GM19452 (cell line): ENCODE measurements around the gene DDX47.
A peak's percentile ranks its signal among the peaks of the same experiment; 100 is the strongest.

Source experiments
- ATAC-seq: cut with Tn5 transposase; IDR thresholded peaks from one replicate; pipeline ENCODE4 v1.9.1; 2021; ENCODE audit not compliant: unreplicated experiment

DDX47 gene

GRCh38 chr12:12813120-12814101, at the start of gene DDX47:
TSS of gene DDX47 (plus strand) at chr12:12813346. CDS start at chr12:12813368, 22 bp downstream.
- ATAC-seq = peak; percentile 70

GRCh38 chr12:12764824-12765223, 48.3 kb upstream of the DDX47 start:
- no peak for ATAC-seq

DNA sequence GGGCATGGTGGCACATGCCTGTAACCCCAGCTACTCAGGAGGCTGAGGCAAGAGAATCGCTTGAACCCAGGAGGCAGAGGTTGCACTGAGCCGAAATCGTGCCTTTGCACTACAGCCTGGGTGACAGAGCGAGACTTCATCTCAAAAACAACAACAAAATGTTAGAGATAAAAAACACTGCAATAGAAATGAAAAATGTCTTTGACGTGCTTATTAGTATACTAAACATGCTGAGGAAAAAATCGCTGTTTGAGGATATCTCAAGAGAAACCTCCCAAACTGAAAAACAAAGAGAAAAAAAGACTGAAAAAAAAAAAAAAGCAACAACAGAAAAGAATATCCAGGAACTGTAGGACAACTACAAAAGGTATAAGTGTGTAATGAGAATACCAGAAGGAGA, 42.9 kb upstream of the DDX47 start:
- no peak for ATAC-seq

DNA sequence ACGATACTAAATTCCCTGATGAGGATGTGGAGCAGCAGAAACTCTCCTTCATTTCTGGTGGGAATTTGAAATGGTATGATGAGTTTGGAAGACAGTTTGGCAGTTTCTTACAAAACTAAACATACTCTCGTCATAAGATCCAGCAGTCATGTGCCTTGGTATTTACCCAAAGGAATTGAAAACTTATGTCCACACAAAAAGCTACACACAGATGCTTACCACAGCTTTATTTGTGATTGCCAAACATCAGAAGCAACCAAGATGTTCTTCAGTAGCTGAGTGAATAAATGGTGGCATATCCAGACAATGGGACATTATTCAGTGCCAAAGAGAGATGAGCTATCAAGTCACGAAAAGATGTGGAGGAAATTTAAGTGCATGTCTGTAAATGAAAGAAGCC, 38.4 kb upstream of the DDX47 start:
- ATAC-seq = no peak

DNA sequence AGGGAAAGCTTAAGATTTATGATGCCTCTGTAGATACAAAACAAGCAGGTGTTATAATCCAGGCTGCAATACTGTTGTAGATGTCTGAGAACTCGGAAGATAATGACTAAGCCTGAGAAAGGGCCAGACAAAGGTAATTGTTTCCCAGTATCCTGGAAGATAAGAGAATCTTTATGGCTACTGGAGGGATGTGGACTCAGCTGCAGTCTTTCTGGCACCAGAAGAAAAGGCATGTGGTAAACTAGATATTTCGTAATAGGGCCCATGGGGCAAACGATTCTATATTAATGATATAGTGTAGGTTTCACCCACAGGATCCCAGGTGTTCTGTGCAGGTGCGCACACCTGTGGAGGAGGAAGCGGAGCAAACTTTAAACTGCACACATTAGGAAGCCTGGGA, 36.9 kb upstream of the DDX47 start:
- no peak for ATAC-seq

DNA sequence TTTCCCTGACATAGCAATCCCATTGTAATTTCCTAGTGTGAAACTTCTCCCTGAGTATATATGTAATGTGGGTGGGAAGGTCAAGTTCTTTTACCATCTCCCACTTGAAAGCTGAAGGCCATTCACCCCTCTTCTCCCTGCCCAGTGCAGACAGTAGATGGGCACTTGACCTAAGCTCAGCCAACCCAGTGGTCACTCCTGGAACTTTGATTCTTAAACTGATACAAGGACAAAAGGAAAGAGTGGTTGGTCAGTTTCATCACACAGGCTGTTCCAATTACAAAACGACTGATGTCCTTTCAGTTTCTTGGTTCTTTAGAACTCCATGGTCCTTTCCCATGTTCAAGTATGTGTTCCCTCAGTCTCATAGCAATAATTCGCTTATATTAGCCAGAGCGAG, 36.1 kb upstream of the DDX47 start:
- no peak for ATAC-seq

DNA sequence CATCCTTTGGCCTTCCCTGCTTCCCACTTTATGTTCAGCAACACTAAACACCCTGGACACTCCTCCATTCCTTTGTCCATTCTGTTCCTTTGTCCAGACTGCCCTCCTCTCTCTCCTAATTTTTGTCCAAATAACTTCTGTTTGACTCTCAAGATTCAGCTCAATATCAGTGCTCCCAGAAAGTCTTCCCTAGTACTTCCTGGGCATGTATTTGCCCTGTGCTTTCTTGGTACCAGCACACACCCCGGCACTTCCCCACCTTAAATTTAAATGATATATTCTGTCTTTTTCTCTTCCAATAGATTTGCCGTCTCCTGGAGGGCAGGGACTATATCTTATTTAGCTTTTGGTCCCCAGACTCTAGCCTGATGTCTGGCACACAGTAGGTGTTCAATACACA, 34.1 kb upstream of the DDX47 start:
- ATAC-seq = no peak

GRCh38 chr12:12779529-12779928, 33.6 kb upstream of the DDX47 start:
- ATAC-seq = no peak

DNA sequence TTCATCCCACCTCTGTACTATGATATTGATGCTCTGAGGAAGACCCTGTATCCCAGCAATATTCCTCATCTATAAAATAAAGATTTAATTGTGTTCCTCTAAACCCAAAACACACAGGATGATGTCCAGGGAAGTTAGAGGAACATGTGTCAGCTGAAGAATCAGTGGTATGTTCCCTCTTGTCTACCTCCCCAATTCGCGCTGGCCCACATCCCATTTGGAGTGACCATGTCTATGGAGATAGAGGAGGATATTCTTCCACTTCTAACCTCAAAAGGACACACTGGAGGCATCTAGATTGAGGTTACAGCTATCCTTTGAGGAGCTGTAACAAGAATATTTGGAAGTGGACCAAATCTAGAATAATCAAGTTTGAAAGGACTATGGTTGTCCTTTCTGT, 29.0 kb upstream of the DDX47 start:
- no peak for ATAC-seq

GRCh38 chr12:12784911-12785814, 28.0 kb upstream of the DDX47 start, which contains the start of gene APOLD1:
TSS of gene APOLD1 (plus strand) at chr12:12785659. CDS start at chr12:12785692, 33 bp downstream.
- no peak for ATAC-seq

DNA sequence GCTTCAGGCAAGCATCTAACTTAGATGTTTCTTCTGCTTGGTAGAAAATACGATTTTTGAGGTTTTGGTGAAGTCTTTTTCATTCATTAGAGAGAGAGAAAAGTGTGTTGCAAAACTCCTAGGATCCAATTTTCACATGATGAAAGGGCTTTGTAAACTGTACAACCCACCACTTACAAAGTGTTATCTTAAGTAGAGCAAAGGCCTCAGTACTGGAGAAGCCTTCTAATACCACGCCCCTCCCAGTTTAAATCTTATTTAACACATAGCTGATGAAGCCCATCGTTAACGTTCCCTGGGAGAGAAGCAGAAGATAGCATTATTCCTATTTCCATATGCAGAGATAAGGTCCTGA, 26.8 kb upstream of the DDX47 start:
- no peak for ATAC-seq

DNA sequence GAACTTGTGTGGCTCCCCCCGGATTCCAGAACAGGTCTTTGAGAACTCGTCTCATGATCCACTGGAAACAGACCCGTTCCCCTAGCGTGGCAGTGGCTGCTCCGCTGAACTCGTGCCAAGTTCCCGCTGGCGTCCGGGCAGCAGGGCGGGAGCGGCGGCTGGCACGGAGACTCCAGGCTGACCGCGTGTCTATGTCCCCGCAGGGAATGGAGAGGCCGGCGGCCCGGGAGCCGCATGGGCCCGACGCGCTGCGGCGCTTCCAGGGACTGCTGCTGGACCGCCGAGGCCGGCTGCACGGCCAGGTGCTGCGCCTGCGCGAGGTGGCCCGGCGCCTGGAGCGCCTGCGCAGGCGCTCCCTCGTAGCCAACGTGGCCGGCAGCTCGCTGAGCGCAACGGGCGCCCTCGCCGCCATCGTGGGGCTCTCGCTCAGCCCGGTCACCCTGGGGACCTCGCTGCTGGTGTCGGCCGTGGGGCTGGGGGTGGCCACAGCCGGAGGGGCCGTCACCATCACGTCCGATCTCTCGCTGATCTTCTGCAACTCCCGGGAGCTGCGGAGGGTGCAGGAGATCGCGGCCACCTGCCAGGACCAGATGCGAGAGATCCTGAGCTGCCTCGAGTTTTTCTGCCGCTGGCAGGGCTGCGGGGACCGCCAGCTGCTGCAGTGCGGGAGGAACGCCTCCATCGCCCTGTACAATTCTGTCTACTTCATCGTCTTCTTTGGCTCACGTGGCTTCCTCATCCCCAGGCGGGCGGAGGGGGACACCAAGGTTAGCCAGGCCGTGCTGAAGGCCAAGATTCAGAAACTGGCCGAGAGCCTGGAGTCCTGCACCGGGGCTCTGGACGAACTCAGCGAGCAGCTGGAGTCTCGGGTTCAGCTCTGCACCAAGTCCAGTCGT, 26.2 kb upstream of the DDX47 start:
- ATAC-seq = peak; percentile 89

DNA sequence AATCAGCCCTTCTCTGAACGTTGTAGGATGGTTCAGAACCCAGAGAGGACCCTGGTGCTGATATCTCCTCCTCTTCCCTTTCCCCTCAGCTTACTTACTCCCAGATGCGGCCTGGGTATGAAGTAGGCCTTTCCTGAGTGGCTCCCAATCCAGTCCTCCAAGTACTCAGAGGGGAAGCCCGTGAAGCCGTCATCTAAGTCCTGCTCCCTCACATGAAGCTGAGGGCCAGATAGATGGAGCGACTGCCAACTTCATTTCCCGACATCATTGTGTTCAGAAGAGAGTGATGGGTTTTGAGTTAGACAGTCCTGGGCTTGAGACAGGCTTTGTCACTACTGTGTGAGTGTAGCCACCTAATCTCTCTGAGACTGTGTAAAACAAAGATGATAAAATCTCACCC, 25.0 kb upstream of the DDX47 start:
- no peak for ATAC-seq

DNA sequence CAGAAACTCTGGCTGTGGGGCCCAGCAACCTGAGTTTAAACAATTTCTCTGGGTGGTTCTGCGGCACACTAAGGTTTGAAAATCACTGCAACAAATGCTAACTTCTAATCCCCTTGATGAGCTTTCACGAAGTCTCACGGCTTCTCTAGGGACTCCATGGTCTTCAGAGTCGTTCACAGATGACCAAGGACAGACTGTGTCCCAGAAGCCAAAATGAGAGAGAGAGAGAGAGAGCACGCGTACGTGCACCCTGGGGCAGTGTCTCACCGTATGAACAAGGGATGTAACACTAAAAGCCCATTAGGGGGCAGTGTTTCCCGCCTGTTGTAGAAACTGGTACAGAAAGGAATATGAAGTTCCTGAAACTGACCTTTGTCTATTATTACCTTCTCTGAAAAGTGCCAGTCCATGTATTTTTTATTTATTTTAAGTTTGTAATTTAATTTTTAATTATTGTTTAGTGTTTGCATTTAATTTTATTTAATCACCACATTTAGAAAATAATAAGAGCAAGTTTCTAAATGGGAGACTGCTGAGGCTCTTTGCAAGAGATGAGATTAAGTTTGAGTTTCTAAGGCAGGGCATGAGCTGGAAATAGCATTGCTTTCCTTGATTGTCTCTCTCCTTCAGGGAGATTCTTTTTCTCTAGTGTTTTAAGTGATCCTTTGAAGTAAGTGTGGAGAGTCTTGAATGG, 24.3 kb upstream of the DDX47 start:
- peak; percentile 48 for ATAC-seq

DNA sequence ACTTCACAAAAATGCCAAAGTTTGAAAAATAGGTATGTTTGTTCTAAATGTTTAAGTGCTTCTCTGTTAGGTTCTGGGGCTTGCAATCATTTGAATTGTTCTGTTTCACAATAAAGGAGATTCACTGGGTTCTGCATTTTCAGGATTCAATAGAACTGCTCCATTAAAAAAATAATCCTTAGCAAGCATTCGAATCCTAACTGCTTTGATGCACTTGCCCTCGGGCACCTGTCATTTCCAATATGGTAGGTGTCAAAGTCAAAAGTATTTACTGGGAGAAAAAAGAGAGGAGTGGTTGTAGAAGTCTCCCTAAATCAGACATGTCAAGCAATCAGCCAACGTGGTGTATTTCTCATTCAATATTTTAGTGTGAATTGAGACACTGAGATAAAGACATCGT, 22.2 kb upstream of the DDX47 start:
- no peak for ATAC-seq

- no peak for ATAC-seq
Observed at GRCh38 chr12:12791756-12792369, 21.3 kb upstream of the DDX47 start.

DNA sequence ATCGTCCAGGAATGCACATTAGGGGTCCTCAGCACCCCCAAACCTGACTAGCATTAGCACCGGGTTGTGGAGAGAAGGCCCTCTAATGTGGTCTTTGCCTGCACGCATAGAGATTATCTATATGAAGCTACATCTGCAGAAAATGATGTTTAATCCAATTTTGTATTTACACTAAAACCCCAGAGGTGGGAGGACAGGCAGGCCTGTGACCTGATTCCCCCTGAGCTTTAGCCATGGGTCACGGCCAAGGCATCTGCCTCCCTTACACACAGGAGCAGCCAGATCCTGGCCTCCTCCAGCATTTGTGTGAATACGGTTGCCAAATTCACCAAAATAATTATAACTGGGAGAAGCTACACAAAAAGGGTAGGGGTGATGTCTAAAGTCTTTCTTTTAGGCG, 20.7 kb upstream of the DDX47 start:
- ATAC-seq = no peak

- ATAC-seq = no peak
Observed at GRCh38 chr12:12794686-12795085, 18.5 kb upstream of the DDX47 start.

DNA sequence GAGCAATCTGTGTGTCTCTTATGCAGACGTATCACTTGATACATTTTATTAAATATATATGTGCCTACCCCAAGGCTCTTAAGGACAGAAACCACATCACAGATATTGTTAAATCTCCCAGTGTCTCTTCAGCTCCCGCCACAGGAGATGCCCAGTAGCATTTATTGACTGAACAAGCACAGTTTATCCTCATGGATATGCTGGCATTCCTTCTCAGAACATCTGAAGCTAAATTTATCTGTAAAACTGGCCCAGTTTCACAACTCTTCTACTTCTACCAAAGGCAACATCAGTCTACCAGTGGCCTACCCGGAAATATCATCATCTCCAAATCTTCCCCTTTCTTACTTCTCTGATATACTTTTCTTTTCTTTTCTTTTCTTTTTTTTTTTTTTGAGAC, 17.0 kb upstream of the DDX47 start:
- ATAC-seq = no peak
